HG03039 (cell line): ENCODE data around the gene STXBP6.

ENCODE experiments used
- ATAC-seq: cut with Tn5 transposase; IDR thresholded peaks from one replicate; pipeline ENCODE4 v1.9.1; 2021; ENCODE audit warnings: mild to moderate bottlenecking, moderate library complexity; ENCODE audit not compliant: unreplicated experiment

STXBP6 gene

DNA sequence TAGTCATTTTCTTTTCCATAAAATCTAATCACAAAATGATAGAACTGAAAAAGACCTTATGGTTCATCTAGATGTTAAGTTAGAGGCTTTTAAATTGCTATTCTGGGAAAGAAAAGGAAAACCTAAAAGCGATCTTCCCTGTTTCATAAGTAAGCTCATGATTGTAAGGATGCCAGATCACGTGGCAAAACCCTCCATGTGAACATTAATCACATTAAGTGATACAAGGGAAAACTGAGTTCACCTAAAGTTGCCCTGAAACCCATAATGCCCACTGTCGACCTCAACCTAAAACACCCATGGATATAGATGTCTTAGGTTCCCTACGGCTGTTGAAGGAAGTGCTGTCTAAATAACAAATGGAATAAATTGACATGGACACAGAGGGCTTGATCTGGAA, 3.0 kb upstream of the STXBP6 start:
- ATAC-seq = no peak

DNA sequence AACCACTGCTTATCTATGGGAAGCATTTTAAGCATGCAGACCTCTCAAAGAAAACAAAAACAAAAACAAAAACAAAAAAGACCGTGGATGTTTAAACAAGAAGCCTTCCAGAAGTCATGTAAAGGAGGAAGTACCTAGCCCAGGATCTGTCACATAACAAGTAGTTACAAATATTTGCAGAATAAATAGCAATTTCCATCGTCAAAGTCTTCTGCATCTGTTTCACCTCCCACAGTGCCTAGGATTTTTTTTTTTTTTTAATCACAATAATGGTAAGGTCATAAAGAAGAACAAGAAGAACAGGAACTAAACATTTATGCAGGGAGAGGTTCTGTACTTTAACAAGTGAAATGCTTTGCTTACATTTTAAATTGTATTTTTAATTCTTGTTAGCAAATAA, 2.4 kb upstream of the STXBP6 start:
- ATAC-seq = no peak

DNA sequence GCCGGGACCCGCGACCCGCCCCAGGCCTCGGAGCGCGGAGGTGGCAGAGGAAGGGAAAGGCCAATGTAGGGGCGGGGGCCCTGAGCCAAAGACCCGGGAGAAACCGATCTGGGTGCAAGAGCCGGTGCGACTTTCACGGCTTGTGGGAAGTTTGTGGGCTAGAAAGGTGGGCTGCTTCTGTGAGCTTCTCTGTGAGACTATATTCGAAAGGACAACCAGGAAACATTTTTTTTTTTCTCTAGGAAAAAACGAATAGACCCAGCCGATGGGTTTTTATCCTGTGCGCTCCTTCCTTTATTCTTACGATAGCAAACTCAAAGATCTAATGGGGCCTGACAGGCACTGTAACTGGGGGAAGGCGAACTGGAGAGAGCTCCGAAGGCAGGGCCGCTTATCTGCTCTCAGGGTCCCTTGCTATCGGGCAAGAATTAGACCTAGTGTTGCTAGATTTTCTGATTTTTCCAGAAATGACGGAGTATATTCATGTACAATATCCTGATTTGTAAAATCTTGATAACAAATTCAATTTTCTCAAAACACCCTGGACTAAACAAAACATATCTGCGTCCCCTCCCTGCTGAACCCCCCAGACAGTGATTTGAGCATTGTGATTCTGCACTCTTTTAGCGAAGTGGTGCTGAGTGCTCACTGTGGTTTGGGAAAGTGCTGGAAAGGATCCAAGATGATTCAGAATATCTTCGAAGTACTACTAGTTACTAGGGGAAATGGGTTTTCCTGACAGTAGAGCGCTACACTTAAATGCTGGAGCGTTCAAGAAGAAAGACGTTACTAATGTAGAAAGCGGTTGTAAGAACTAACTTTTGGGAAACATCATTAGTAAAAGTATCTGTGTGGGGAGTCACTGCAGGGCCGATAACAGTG, 563 bp upstream of the STXBP6 start:
- ATAC-seq = peak; percentile 23

DNA sequence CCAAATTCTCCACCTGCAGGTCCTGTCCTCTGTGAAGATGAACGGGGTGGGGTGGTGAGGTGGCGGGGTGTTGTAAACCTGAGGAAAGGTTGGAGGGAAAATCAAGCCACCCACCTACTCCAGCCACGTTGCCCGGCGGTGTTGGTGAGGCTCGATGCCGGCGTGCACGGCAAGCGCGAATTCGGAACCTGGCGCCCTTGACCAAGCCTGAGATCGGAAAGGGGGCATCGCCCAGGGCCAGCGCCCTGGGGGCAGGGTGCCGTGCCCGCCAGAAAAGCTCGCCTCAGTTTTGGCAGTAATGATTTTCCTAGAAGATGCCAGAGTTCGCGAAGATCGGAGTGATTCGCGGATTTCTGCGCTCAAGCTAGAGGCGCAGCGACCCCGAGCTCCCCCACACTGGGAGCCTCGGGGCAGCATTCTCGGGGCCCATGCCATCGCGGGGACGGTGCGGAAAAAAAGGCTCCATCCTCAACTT, 817 bp downstream of the STXBP6 start:
- ATAC-seq = no peak

DNA sequence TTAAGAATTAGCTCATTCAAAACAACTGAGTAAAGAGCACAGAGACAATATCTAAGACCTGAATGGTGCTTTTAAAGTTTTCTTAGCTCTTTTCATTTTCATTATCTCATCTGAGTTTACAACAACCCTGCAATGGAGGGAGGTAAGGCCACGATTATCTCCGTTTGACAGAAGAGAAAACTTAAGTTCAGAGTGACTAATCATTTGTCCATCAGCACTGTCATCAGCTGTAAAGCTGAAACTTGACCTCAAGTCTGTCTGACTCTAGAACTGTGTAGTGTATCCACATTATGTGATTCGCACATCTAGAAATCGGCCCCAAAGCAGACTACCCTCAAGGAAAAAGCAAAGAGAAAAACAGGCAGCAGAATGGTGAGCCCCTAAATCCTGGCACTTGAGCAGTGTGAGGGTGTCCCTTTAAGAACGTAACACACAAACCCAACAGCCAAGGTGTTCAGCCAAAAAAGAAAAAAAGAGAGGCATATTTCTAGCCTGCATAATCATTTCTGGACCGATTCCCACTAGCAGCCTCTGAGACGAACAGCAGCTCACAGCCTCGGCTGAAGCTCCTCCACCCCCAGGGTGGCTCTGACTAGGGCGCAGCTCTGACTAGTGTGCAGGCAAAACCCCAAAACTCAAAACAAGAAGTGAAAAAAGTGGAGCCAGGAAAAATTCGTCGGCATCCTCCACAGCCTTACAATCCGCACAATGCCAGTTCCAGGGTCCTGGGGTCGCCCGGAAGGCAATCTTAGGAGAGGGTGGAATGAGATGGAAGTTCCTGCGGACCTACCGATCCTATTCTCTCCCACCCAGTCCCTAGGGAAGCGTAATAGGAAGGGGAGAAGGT, 1.6 kb downstream of the STXBP6 start:
- no peak for ATAC-seq

DNA sequence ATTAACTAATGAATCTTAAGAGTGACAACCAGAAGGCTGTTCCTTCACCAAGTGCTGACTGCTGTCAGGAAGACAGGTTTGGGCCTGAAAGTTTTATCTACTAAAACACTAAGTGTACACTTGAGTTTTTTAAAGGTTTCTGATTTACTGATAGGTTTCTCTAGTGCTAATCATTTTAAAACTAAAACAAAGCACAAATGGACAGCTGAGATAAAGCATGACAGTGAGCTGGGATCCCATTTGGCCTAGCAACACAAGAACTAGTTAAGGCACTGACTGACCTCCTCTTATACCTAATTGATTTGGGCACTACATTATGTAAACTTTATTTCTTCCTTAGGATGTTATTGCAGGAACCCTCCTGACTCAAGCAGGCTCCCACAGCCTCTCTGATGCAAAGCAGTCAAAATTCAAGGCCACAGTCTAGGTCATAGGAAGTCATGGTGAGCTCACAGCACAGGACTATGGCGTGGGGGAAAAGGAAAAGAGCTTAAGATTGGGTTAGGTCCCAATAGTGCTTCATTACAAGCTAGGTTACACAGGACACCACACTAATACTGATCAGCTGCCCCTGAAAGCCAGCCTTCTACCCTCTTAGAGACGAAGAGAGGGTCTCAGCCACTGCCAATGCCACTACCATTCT, 3.5 kb downstream of the STXBP6 start:
- ATAC-seq = no peak

DNA sequence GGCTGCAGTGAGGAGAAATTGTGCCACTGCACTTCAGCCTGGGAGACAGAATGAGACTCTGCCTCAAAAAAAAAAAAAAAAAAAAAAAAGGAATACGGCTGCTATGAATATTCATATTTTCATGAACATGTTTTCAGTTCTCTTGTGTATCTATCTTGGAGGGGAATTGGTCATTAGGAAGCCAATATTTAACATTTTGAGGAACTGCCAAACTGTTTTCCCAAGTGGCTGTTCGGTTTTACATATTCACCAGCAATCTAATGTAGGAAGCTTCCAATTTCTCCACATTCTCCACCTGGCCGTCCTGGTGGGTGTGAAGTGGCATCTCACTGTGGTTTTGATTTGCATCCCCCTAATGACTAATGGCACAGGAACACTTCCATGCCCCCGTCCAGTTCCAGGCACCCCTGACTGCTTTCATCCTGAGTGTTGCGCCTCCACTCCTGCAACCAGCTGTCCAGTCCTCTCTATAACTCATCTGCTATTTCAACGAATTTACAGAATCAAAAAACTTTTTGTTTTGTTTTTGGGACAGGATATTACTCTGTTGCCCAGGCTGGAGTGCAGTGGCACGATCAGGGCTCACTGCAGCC, 5.7 kb downstream of the STXBP6 start:
- no peak for ATAC-seq

DNA sequence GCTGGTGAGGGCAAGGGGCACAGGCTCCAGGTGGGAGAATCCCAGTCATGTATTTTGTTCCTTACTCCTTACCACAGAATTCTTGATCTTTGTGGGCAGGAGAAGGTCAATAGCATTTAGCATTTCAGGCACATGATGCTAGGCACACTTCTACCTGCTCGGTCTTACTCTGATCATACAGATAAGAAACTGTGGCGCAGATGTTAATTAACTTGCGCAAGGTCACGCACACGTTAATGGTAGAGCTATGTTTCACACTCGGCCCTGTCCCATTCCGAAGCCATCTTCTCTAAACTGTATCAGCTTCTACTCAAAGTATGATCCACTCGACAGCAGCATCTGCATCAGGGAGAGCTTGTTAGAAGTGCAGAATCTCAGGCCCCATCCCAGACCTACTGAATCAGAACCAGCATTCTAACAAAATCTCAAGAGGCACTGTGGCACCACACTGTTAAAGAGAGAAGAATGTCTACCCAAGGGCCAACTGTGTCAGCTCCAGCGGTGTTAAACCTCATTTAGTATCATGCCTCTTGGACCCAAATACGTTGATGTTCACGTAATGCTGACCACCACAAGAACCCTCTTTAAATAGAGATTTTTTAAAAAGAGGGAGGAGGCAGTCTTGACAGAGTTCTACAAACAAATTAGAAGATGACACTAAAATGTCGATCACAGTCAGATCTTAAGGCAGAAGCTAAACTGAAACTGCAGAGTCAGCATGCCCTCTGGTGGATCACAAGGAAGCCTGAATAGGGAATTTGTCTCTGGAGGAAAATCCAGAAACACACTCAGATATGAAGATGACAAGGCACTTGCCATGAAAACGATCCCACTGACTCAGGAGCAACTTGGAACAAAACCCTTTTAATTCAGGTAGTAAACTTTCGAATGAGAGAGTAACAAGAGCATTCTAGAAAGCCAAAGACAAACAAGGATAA, 7.3 kb downstream of the STXBP6 start:
- no peak for ATAC-seq

DNA sequence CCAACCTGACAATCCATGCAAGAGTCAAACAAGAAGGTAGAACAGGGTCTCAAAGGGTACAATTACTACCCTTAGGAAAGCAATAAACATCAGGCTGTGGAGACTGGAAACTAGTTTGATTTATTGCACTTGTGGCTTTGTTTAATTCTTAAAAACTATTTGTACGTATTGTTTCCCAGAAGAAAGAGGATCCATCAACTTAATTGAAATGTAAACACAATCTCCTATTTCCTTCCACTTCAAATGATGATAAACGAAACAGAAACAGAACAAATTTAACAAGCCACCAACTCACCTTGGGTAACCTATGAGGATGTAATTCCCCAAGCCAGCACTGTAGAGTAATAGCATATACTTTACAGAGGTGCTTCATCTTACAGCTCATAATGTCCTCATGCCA, 8.0 kb downstream of the STXBP6 start:
- ATAC-seq = no peak

DNA sequence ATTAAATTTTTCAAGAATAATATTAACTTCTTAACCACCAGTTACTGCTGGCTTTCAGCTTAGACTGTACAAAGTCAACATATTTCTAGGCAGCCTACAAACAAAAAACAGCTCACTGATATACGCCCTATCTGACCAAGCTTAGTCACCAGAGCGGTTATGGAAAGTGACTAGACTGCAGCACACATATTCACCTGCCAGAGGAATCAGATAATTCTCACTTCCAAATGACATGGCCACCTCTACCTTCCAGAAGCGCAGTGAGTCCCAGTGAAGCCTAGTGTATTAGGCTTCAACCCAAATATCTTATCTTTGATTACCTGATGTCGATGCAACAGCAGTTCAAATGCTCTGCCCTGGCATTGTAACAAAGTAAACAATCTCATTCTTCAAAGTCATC, 8.5 kb downstream of the STXBP6 start:
- ATAC-seq = no peak

DNA sequence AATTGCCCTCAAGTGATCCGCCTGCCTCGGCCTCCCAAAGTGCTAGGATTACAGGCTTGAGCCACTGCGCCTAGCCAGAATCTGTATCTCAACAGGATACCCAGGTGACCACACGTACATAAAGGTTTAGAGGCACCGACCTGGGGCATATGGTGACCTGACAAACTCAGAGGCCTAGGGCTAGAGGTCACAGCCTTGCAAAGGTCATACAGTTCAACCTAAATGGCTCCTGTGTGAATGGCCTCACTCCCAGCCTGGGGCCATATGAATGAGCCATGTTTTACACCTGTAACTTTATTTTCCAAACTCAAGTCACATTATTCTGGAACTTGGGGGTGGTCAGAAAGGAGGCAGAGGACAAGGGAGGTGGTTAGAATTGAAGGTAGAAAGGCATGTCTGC, 10.0 kb downstream of the STXBP6 start:
- ATAC-seq = no peak

DNA sequence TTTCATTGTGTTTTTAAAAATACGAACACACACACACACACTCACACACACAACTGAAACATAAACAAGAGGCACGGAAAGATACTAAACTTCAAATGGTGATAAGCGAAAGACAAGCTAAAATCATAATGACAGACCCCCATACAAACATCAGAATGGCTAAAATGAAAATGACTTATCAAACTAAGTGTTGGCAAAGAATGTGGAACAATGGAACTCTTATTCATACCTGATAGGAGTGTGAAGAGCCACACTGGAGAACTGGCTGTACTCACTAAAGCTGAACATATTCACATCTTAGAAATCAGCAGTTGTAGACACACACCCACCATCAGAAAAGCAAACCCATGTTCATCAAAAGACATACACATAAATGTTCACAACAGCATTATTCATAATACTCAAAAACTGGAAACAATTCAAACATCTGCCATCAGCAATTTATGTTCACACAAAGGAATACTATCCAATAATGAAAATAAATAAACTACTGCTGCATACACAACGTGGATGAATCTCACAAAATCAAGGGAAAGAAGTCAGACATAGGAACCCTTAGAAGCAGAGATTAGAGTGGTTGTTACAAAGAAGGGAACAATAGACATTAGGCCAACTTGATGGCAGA, 11.8 kb downstream of the STXBP6 start:
- ATAC-seq = no peak

DNA sequence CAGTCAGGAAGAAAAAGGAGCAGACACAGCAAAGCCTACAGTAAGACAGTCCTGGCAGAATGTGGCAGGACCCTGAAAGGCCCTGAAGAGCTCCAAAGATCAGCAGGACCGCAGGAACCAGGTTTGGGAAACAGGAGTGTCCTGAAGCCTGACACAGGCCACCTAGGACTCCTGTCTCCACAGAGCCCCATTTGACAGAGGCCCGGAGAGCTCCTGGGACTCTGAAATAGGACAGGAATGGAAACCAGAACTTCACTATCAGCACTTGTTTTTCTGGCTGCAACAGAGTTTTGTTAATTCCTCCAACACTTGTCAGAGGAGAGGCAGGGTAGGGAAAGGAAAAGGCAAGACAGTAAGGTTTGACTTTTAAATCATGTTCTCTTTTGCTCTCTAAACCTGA, 12.9 kb downstream of the STXBP6 start:
- no peak for ATAC-seq

DNA sequence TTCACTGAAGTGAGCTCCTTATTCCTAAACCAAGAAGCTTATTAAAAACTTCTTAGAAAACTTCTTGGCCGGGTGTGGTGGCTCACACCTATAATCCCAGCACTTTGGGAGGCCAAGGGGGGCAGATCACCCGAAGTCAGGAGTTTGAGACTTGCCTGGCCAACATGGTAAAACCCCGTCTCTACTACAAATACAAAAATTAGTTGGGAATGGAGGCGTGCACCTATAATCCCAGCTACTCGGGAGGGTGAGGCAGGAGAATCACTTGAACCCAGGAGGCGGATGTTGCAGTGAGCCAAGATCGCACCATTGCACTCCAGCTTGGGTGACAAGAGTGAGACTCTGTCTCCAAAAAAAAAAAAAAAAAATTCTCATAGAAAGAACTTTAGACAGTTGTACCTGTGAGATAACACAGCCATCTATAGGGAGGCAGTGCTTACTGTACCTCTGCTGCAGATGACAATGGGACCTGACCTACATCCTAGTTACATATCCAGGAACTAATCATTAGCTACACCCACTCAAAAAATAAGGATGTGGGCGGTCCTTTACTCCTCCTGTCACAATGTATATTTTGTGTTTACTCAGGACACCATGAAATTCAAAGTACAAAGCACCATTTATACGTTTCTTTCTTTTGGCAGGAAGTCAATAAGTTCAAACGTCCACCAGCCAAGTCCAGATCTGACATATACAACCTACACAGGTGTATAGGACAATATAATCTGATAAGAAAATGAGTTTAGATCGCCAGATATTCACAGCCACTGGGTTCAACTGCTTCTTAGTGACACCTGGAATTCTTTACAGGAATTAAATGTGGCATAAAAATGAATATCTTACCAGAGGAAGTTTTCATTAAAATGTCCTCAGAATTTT, 14.9 kb downstream of the STXBP6 start:
- ATAC-seq = no peak

DNA sequence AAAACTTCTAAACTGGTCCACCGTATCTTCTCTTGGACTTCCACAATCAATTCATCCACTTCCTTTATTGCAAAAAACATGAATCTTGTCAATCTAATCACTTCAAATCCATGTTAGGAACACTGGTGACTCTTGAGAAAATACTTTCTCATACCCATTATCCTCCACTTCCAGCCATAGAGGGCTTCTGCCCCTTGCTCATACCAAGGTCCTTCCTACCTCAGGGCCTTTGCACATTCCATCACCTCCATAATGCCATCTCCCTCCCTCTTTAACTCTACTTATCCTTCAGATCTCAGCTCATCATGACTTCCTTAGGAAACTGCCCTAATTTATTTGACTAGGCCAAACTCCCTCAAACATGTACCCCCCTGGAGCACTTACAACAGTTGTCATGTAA, 16.6 kb downstream of the STXBP6 start:
- ATAC-seq = no peak

DNA sequence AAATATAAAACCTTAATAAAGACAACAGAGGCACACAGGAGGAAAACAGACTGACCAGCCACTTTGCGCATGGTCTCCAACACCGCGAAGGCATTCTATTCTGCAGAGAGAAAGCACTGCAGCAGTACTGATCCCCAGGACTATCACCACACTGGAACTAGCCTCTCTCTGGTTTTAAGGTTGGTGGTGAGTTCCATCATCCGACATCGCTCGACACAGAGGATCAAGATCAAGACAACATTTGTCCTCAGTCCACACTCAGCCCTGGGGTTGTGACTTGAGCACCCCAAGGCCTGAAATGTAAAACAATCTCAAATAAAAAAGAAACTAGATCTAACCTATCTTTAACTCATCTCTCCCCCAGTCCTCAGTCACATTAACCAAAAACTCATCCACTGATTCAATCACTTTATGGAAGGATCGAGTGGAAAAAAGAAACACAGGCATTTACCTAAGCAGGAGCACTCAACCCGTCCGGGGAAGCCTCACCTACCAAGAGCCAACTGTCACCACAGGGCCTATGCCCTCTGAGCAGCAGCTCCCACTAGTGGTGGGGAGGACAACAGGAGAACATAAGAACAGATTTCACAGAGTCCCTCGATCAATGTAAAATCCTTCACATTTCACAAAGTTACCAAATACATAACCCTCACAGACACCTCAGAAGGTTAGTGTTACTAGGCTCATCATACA, 17.7 kb downstream of the STXBP6 start:
- ATAC-seq = no peak

DNA sequence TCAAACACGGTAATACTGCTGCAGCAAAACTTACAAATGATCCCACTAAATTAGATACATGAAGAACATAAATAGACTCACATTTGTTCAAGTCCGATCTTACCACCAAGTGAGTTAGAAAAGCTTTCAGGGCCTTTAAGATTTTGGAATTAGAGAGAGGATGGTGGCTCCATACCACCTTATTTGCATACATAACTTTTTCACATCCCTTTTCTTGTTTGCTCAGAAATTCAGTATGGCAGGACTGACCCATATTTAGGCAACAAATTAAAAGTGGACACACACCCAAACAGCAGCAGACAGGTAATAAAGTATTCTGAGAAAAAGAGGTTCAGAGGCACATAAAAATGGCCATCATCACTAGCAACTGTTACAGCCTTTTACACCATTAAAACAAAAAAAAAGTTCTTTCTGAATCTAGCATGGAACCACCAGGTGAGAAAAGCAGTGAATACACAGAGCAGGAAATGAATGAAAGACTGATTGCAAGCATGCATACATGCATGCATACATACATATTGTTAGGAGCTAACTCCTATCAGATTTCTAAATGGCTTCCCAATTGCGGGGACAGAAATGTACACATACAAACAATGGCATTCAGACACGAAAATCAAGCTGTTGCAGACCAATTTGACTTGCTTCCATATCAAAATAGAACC, 23.3 kb downstream of the STXBP6 start:
- no peak for ATAC-seq
